K562 (cell line): ENCODE measurements around the gene ZNF487. TPM values are rescaled to one million over a fixed set of nuclear protein-coding genes. Genes with fewer than 3 reads are reported as not detected.

Source experiments
- ARID1B ChIP-seq: fragments of 450-650 bp; IDR thresholded peaks from 2 replicates; pipeline ENCODE4 v1.6.1; 2016; ENCODE audit warnings: antibody characterized with exemption, mild to moderate bottlenecking, inconsistent platforms
- ASH1L ChIP-seq: fragments of 450-650 bp; IDR thresholded peaks from 2 replicates; pipeline ENCODE4 v1.6.1; 2018; ENCODE audit warnings: borderline replicate concordance, mild to moderate bottlenecking, low read depth; ENCODE audit not compliant: partially characterized antibody
- DDX20 ChIP-seq: fragments of 450-650 bp; IDR thresholded peaks from 2 replicates; pipeline ENCODE4 v1.6.1; 2016; ENCODE audit warnings: missing genetic modification characterization, low read depth, mild to moderate bottlenecking, missing compliant biosample characterization, moderate library complexity
- E2F6 ChIP-seq, 2 experiments: IDR thresholded peaks; 2 replicates each; pipeline ENCODE4 v1.6.1; 2011; ENCODE audit warnings: borderline replicate concordance in 1 of 2, control low read depth in 1 of 2, low read depth in 1 of 2, low read length in 1 of 2, mild to moderate bottlenecking in 1 of 2, mixed read lengths in 1 of 2, moderate library complexity in 1 of 2; ENCODE audit not compliant: insufficient read depth in 1 of 2, insufficient read length in 1 of 2, poor library complexity in 1 of 2, severe bottlenecking in 1 of 2; ENCODE audit errors: extremely low read depth in 1 of 2
- FUS ChIP-seq: fragments of 200-400 bp; formaldehyde crosslinking; optimal IDR thresholded peaks from 2 replicates; pipeline ENCODE3; 2017; ENCODE audit warnings: low read depth, low read length
- KDM4B ChIP-seq, 2 experiments: fragments of 450-650 bp in 1 of 2; sonication (generic) in 1 of 2; IDR thresholded peaks; 2 replicates each; pipeline ENCODE4 v1.6.1; 2016 to 2017; ENCODE audit warnings: borderline replicate concordance in 2 of 2, antibody characterized with exemption in 1 of 2, low read depth in 1 of 2, mild to moderate bottlenecking in 1 of 2
- MAZ ChIP-seq, 2 experiments: fragments of 450-650 bp in 1 of 2; sonication (generic) in 1 of 2; formaldehyde crosslinking; IDR thresholded peaks in 1 of 2; conservative IDR thresholded peaks in 1 of 2; 2 replicates each; pipeline versions ENCODE4 v1.4.0 to v1.5.0; 2020; ENCODE audit warnings: mild to moderate bottlenecking in 1 of 2, missing genetic modification reagents in 1 of 2
- NBN ChIP-seq: fragments of 450-650 bp; IDR thresholded peaks from 2 replicates; pipeline ENCODE4 v1.6.1; 2016; ENCODE audit warnings: low read depth, mild to moderate bottlenecking
- PBX2 ChIP-seq, 2 experiments: IDR thresholded peaks in 1 of 2; conservative IDR thresholded peaks in 1 of 2; 2 replicates each; pipeline ENCODE4 v1.6.1; 2016; ENCODE audit warnings: low read depth in 2 of 2, mild to moderate bottlenecking in 1 of 2, missing compliant biosample characterization in 1 of 2, missing genetic modification characterization in 1 of 2, moderate library complexity in 1 of 2
- TBL1XR1 ChIP-seq, 2 experiments: IDR thresholded peaks; 2 replicates each; pipeline ENCODE4 v1.6.1; 2012; ENCODE audit warnings: improper control_type of control experiment in 2 of 2, low read length in 2 of 2, mild to moderate bottlenecking in 1 of 2
- ZFP30 ChIP-seq: fragments of 250-450 bp; sonication (Bioruptor Pico); IDR thresholded peaks from 2 replicates; pipeline ENCODE4 v1.8.0; 2022; ENCODE audit warnings: moderate library complexity, mild to moderate bottlenecking, inconsistent platforms, borderline replicate concordance
- ZMIZ1 ChIP-seq, 2 experiments: fragments of 150-350 bp in 1 of 2; IDR thresholded peaks; 2 replicates each; pipeline ENCODE4 v1.6.1; 2012 to 2016; ENCODE audit warnings: low read depth in 2 of 2, low read length in 2 of 2, mild to moderate bottlenecking in 1 of 2, moderate library complexity in 1 of 2
- ZNF12 ChIP-seq: sonication (generic); formaldehyde crosslinking; IDR thresholded peaks from 2 replicates; pipeline ENCODE4 v1.4.0; 2020; ENCODE audit warnings: mild to moderate bottlenecking, missing genetic modification reagents
- ZNF184 ChIP-seq: sonication (generic); formaldehyde crosslinking; IDR thresholded peaks from 2 replicates; pipeline ENCODE4 v1.5.0; 2020; ENCODE audit warnings: missing genetic modification reagents
- ZNF239 ChIP-seq: fragments of 250-450 bp; sonication (Bioruptor Pico); IDR thresholded peaks from 2 replicates; pipeline ENCODE4 v1.4.0; 2020; ENCODE audit warnings: mild to moderate bottlenecking
- ZNF551 ChIP-seq: fragments of 250-450 bp; sonication (Bioruptor Pico); IDR thresholded peaks from 2 replicates; pipeline ENCODE4 v1.5.0; 2021; ENCODE audit warnings: mild to moderate bottlenecking, moderate library complexity
- ZNF699 ChIP-seq: fragments of 250-450 bp; sonication (Bioruptor Pico); IDR thresholded peaks from 2 replicates; pipeline ENCODE4 v1.8.0; 2021; ENCODE audit warnings: mild to moderate bottlenecking, moderate library complexity; ENCODE audit not compliant: insufficient replicate concordance
- ZNF780A ChIP-seq: fragments of 250-450 bp; sonication (Bioruptor Pico); IDR thresholded peaks from 2 replicates; pipeline ENCODE4 v1.5.0; 2021; ENCODE audit warnings: mild to moderate bottlenecking
- polyA plus RNA-seq, 8 experiments: library from polyadenylated mRNA; depleted of rRNA in 4 of 8; stranded (reverse) in 5 of 8; unstranded in 3 of 8; fragments of >200 nt; fragmentation: Nextera tagmentation in 2 of 8; fragmentation: Illumina TruSeq in 1 of 8; extraction: Ambion mirVana in 2 of 8; extraction: Trizol in 1 of 8; gene quantifications; 2 replicates each; pipeline versions ENCODE4 v1.2.1 to v1.2.3, GENCODE V29; 2011 to 2014; ENCODE audit warnings: inconsistent platforms in 1 of 8, missing spikeins in 1 of 8
- total RNA-seq, 7 experiments: library from RNA; depleted of rRNA in 6 of 7; stranded (reverse); fragments of >200 nt in 6 of 7; fragmentation: Illumina TruSeq in 2 of 7; extraction: Trizol in 2 of 7; gene quantifications; 2 replicates each; pipeline versions ENCODE4 v1.2.1 to v1.2.3, GENCODE V29; 2011 to 2021; ENCODE audit warnings: low replicate concordance in 1 of 7

The ZNF487 gene
- total and polyA plus RNA-seq, 9 of the 15 experiments (the other 6 are each of a cell fraction or from before 2014, with no cell fraction given) = 1.9 to 6.5 (median 4.2) TPM

- TF ChIP-seq ARID1B (peak; percentile 50), FUS (no peak), ZMIZ1 (IDR thresholded peaks at IDR 0.05; ENCODE audit: low read depth in 2 of 2, low read length in 2 of 2) (peak in 1 of 2 experiments; percentile 67; a peak in 1 of 4 replicates), KDM4B (IDR thresholded peaks at IDR 0.05; ENCODE audit: borderline replicate concordance in 2 of 2, low read depth in 1 of 2) (0 out of 4 replicates have a peak, but pooled peaks of 1 of the 2 experiments have one; percentile 44), TBL1XR1 (IDR thresholded peaks at IDR 0.05; ENCODE audit: low read length in 2 of 2) (peak; percentile 69 to 80; a peak in 2 of 4 replicates), ZNF12 (CRISPR knock-in tag) (no peak), ZNF239 (CRISPR knock-in tag) (no peak), PBX2 (CRISPR knock-in tag; IDR thresholded peaks at IDR 0.05; ENCODE audit: low read depth) (no peak), PBX2 (tag; conservative IDR thresholded peaks at IDR 0.05; ENCODE audit: low read depth) (no peak), ZNF699 (CRISPR knock-in tag) (no peak), ASH1L (no peak), ZNF551 (CRISPR knock-in tag) (no peak), NBN (peak; percentile 86; the same call in 1 of the 2 replicates), MAZ (CRISPR knock-in tag; conservative IDR thresholded peaks at IDR 0.05 in 1 of 2, IDR thresholded peaks at IDR 0.05 in 1 of 2) (peak; percentile 27 to 48; a peak in 1 of 4 replicates), ZFP30 (CRISPR knock-in tag) (no peak), ZNF184 (CRISPR knock-in tag) (no peak), DDX20 (tag) (no peak), E2F6 (IDR thresholded peaks at IDR 0.05; ENCODE audit: borderline replicate concordance in 1 of 2, extremely low read depth in 1 of 2, insufficient read depth in 1 of 2, insufficient read length in 1 of 2, low read depth in 1 of 2, low read length in 1 of 2, poor library complexity in 1 of 2, severe bottlenecking in 1 of 2) (peak; percentile 90 to 97), ZNF780A (no peak)
Observed at GRCh38 chr10:43407576-43408330, 29.2 kb upstream of the ZNF487 start (continued).
